Keratinocyte (primary cell): ENCODE measurements around the gene TMEM201.

Source experiments
- EZH2 ChIP-seq: IDR thresholded peaks from one replicate; pipeline ENCODE4 v1.6.1; 2012; ENCODE audit warnings: inconsistent platforms, mild to moderate bottlenecking, low read length, moderate library complexity
- TF ChIP-seq, protein P1 (sequence below), 3 experiments: IDR thresholded peaks in 1 of 3; conservative IDR thresholded peaks in 1 of 3; optimal IDR thresholded peaks in 1 of 3; 2 replicates in 2 of 3; 3 replicates in 1 of 3; pipeline versions ENCODE3 to v1.5.1; 2011; ENCODE audit warnings: low read length in 3 of 3, mild to moderate bottlenecking in 3 of 3, moderate library complexity in 2 of 3, control low read depth in 1 of 3, inconsistent platforms in 1 of 3; ENCODE audit not compliant: insufficient read depth in 2 of 3; ENCODE audit errors: extremely low read depth in 1 of 3

DNA sequence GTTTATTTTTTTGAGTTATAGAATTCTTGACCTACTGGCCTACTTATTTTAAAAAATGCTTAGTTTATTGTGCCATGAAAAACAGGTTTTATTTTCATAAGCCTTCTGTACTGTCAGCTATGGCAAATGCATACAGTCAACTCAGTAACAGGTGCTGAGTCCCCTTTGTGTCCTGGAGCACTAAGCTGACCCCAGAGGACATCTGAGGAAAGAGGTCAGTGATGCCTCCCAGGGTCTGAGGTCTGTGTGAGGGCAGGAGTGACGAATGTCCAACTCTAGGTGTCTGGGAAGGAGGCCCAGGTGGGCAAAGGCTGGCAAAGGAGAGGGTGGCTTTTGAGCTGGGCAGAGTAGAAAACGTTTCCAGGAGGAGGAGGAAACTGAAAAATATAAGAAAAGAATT is 7.8 kb upstream of the TMEM201 start:
- TF ChIP-seq, protein P1, sequence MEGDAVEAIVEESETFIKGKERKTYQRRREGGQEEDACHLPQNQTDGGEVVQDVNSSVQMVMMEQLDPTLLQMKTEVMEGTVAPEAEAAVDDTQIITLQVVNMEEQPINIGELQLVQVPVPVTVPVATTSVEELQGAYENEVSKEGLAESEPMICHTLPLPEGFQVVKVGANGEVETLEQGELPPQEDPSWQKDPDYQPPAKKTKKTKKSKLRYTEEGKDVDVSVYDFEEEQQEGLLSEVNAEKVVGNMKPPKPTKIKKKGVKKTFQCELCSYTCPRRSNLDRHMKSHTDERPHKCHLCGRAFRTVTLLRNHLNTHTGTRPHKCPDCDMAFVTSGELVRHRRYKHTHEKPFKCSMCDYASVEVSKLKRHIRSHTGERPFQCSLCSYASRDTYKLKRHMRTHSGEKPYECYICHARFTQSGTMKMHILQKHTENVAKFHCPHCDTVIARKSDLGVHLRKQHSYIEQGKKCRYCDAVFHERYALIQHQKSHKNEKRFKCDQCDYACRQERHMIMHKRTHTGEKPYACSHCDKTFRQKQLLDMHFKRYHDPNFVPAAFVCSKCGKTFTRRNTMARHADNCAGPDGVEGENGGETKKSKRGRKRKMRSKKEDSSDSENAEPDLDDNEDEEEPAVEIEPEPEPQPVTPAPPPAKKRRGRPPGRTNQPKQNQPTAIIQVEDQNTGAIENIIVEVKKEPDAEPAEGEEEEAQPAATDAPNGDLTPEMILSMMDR (optimal IDR thresholded peaks at IDR 0.05 in 1 of 3, IDR thresholded peaks at IDR 0.05 in 1 of 3, conservative IDR thresholded peaks at IDR 0.05 in 1 of 3; ENCODE audit: extremely low read depth in 1 of 3, insufficient read depth in 2 of 3, low read length in 3 of 3), result no peak
- TF ChIP-seq EZH2, result no peak
